Measurements from ENCODE around the gene LARP7.

Gene LARP7

GRCh38 chr4:112646632-112647537 is 9.9 kb downstream of the LARP7 start:
- TF ChIP-seq, protein P1, sequence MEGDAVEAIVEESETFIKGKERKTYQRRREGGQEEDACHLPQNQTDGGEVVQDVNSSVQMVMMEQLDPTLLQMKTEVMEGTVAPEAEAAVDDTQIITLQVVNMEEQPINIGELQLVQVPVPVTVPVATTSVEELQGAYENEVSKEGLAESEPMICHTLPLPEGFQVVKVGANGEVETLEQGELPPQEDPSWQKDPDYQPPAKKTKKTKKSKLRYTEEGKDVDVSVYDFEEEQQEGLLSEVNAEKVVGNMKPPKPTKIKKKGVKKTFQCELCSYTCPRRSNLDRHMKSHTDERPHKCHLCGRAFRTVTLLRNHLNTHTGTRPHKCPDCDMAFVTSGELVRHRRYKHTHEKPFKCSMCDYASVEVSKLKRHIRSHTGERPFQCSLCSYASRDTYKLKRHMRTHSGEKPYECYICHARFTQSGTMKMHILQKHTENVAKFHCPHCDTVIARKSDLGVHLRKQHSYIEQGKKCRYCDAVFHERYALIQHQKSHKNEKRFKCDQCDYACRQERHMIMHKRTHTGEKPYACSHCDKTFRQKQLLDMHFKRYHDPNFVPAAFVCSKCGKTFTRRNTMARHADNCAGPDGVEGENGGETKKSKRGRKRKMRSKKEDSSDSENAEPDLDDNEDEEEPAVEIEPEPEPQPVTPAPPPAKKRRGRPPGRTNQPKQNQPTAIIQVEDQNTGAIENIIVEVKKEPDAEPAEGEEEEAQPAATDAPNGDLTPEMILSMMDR (conservative IDR thresholded peaks at IDR 0.05), result no peak
- H3K27ac ChIP-seq, result no peak overlapping the region

- TF ChIP-seq, protein P1 (conservative IDR thresholded peaks at IDR 0.05), result no peak
Measured at GRCh38 chr4:112647785-112648184, 10.8 kb downstream of the LARP7 start.

GRCh38 chr4:112648263-112649054 is 11.5 kb downstream of the LARP7 start:
- no peak overlapping the region for H3K27ac ChIP-seq

More at GRCh38 chr4:112647785-112648184, 10.8 kb downstream of the LARP7 start:
- H3K27ac ChIP-seq, result no peak overlapping the region

GRCh38 chr4:112649055-112649408 is 12.1 kb downstream of the LARP7 start:
- TF ChIP-seq, protein P1 (conservative IDR thresholded peaks at IDR 0.05), result no peak
- no peak overlapping the region for H3K27ac ChIP-seq

More at GRCh38 chr4:112648263-112649054, 11.5 kb downstream of the LARP7 start:
- TF ChIP-seq, protein P1 (conservative IDR thresholded peaks at IDR 0.05), result no peak

DNA sequence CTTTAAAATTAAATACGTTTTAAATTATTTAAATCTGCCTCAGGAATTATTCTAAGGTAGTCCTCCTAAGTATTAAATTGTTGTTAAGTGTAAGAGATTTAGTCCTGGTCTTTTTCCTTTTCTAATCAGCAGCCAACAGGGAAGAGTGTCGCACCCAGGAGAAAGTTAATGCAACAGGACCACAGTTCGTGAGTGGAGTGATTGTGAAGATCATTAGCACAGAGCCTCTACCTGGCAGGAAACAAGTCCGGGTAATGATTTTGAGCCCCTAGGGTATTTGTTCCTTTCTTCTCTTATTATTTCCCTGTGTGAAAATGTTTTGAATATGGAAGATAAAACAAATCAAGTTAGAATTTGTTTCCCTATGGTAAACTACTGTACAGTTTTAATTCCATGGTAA is 13.4 kb downstream of the LARP7 start:
- TF ChIP-seq, protein P1 (conservative IDR thresholded peaks at IDR 0.05), result no peak
- no peak overlapping the region for H3K27ac ChIP-seq

DNA sequence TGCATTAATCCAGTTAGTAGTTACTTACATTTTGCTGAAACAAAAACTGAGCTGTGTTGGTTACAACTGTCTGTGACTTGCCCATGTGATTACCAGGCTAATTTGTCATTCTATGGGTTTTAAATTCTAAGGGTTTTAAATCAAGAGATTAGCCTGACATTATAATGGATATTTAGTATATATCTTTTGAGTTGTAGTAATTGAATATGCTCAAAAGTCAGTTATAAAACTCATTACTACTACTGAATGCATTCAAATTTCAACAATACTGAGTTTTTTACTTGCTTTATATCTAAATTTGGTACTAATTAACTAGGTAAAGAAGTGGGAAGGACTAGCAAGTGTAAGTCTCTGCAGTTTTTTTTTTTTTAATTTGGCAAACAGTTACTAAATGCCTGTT is 14.7 kb downstream of the LARP7 start:
- H3K27ac ChIP-seq, result no peak overlapping the region

GRCh38 chr4:112652216-112652615 is 15.3 kb downstream of the LARP7 start:
- TF ChIP-seq, protein P1 (conservative IDR thresholded peaks at IDR 0.05), result no peak
- H3K27ac ChIP-seq, result no peak overlapping the region

More for the DNA sequence above, 14.7 kb downstream of the LARP7 start:
- TF ChIP-seq, protein P1 (conservative IDR thresholded peaks at IDR 0.05), result no peak

All from VCaP (cell line).